PC-3 (cell line): ENCODE data around the gene EHBP1.

ENCODE experiments used
- EZH2 ChIP-seq: fragments of 300-600 bp; sonication (generic); IDR thresholded peaks from one replicate; pipeline ENCODE4 v1.6.1; 2017; ENCODE audit warnings: antibody characterized with exemption, mild to moderate bottlenecking, low read length; ENCODE audit not compliant: unreplicated experiment
- EZH2phosphoT487 ChIP-seq: fragments of 300-600 bp; sonication (generic); IDR thresholded peaks from 2 replicates; pipeline ENCODE4 v1.6.1; 2018; ENCODE audit warnings: mild to moderate bottlenecking, antibody characterized with exemption, low read length, borderline replicate concordance
- TF ChIP-seq, protein P1 (sequence below): fragments of 300-600 bp; sonication (generic); conservative IDR thresholded peaks from 2 replicates; pipeline ENCODE4 v1.5.1; 2017; ENCODE audit warnings: antibody characterized with exemption, low read depth, mild to moderate bottlenecking, low read length

DNA sequence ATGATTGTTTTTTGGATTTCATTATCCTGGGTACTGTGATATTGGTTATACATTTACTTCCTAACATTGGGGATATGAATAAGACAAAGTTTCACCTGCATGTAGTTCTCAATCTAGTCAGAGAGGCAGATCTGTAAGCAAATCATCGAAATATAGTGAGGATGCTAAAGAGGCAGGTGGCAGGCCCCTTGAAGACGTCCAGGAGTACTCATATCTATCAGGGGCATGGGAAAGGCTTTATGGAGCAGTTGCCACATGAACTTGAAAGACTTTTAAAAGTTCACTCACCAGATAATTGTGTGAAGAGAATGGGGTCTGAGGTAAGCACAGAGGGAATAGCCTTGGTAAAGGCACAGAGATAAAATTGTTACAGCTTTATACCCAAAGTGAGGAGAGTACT is 78.8 kb downstream of the EHBP1 start:
- TF ChIP-seq EZH2 (no peak), EZH2phosphoT487 (no peak)
- TF ChIP-seq, protein P1, sequence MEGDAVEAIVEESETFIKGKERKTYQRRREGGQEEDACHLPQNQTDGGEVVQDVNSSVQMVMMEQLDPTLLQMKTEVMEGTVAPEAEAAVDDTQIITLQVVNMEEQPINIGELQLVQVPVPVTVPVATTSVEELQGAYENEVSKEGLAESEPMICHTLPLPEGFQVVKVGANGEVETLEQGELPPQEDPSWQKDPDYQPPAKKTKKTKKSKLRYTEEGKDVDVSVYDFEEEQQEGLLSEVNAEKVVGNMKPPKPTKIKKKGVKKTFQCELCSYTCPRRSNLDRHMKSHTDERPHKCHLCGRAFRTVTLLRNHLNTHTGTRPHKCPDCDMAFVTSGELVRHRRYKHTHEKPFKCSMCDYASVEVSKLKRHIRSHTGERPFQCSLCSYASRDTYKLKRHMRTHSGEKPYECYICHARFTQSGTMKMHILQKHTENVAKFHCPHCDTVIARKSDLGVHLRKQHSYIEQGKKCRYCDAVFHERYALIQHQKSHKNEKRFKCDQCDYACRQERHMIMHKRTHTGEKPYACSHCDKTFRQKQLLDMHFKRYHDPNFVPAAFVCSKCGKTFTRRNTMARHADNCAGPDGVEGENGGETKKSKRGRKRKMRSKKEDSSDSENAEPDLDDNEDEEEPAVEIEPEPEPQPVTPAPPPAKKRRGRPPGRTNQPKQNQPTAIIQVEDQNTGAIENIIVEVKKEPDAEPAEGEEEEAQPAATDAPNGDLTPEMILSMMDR, result no peak
